Natural killer cell (primary cell): ENCODE results near the gene ADAM33. TPM values are rescaled to one million over a fixed set of nuclear protein-coding genes. Genes with fewer than 3 reads are reported as not detected.

Source experiments
- ATAC-seq, 3 donors: fragments of 150-1000 bp in 2 of 3; fragments of 200-7000 bp in 1 of 3; cut with Tn5 transposase; 1 replicate in 1 of 3; 2 replicates in 2 of 3; pipeline ENCODE4 v1.10.0; 2021; ENCODE audit warnings: mild to moderate bottlenecking in 2 of 3, moderate library complexity in 2 of 3
- DNase-seq, 2 donors: peaks; one replicate each; pipeline versions ENCODE4 v3.0.0 to v3.0.0-alpha.2; 2013 to 2021; ENCODE audit warnings: mixed read lengths in 1 of 2
- H3K27ac ChIP-seq: one replicate; pipeline ENCODE4 v1.5.1; 2013; ENCODE audit warnings: mild to moderate bottlenecking, low read length
- H3K27me3 ChIP-seq: one replicate; pipeline ENCODE4 v1.6.1; 2013; ENCODE audit warnings: low read length; ENCODE audit not compliant: control insufficient read depth, insufficient read depth
- H3K36me3 ChIP-seq: one replicate; pipeline ENCODE4 v1.6.1; 2013; ENCODE audit warnings: low read length; ENCODE audit not compliant: control insufficient read depth, insufficient read depth
- H3K4me1 ChIP-seq: one replicate; pipeline ENCODE4 v1.6.1; 2013; ENCODE audit warnings: low read length; ENCODE audit not compliant: control insufficient read depth, insufficient read depth
- H3K4me3 ChIP-seq: one replicate; pipeline ENCODE4 v1.5.1; 2013; ENCODE audit warnings: low read length
- H3K9me3 ChIP-seq: one replicate; pipeline ENCODE4 v1.6.1; 2013; ENCODE audit warnings: low read length; ENCODE audit not compliant: control insufficient read depth, insufficient read depth
- H3K27ac Mint-ChIP-seq, 2 donors: one replicate each; pipeline ENCODE4 v1.8.0; 2022; ENCODE audit warnings: mild to moderate bottlenecking in 2 of 2, mixed read lengths in 2 of 2, moderate library complexity in 1 of 2
- H3K27me3 Mint-ChIP-seq, 2 donors: one replicate each; pipeline ENCODE4 v1.8.0; 2022; ENCODE audit warnings: low read depth in 2 of 2, mixed read lengths in 2 of 2
- H3K36me3 Mint-ChIP-seq: one replicate; pipeline ENCODE4 v1.8.0; 2022; ENCODE audit warnings: mixed read lengths
- H3K4me1 Mint-ChIP-seq, 2 donors: one replicate each; pipeline ENCODE4 v1.8.0; 2022; ENCODE audit warnings: mixed read lengths in 2 of 2
- H3K4me3 Mint-ChIP-seq: one replicate; pipeline ENCODE4 v1.8.0; 2022; ENCODE audit warnings: mild to moderate bottlenecking, moderate library complexity, mixed read lengths
- H3K9me3 Mint-ChIP-seq, 2 donors: one replicate each; pipeline ENCODE4 v1.8.0; 2022; ENCODE audit warnings: mixed read lengths in 2 of 2
- CTCF ChIP-seq: fragments of 200-600 bp; IDR thresholded peaks from one replicate; pipeline ENCODE4 v1.8.0; 2022; ENCODE audit warnings: antibody characterized with exemption
- WGBS: methylation state at CpG from one replicate; pipeline ENCODE4 v1.1.7; 2013; ENCODE audit warnings: missing lambda C conversion rate; ENCODE audit not compliant: insufficient coverage; 5-methylcytosine and 5-hydroxymethylcytosine counted together
- intact Hi-C: fragments of 100-400 bp; cut with micrococcal nuclease; formaldehyde crosslinking; loops from one replicate; pipeline ENCODE4 v1.14.2; 2022
- total RNA-seq, 4 donors: library from RNA; stranded (reverse); fragments of 120-200 nt in 1 of 4; gene quantifications; one replicate each; pipeline versions ENCODE4 v1.2.3 to v1.2.4, GENCODE V29; 2013 to 2022

Gene ADAM33
- total RNA-seq, 3 donors from 2014 or later (not counting 1 experiment from before 2014, with no cell fraction given), result not detected

GRCh38 chr20:3671986-3672546 is 9.7 kb downstream of the ADAM33 start:
- DNase-seq, result no peak
- Mint-ChIP-seq H3K9me3 (no peaks in the 10 kb centered on the region), H3K4me1 (peaks cover 5 to 18% of the 10 kb centered on the region in 2 donors), H3K36me3 (no peaks in the 10 kb centered on the region), H3K27ac (no peak overlapping the region), H3K27me3 (peaks cover 45 to 47% of the 10 kb centered on the region in 2 donors), H3K4me3 (no peak overlapping the region)
- H3K4me3 ChIP-seq, result no peak overlapping the region
- ATAC-seq, result no peak
- intact Hi-C loops, result no loop called here
- TF ChIP-seq CTCF, result no peak
- no peaks in the 10 kb centered on the region for H3K36me3 ChIP-seq
- H3K4me1 ChIP-seq, result peaks cover 28% of the 10 kb centered on the region
- peaks cover 14% of the 10 kb centered on the region for H3K27me3 ChIP-seq
- 39% methylated on average over 23 of the region's 23 CpGs for WGBS
- no peaks in the 10 kb centered on the region for H3K9me3 ChIP-seq
- H3K27ac ChIP-seq, result no peak overlapping the region

GRCh38 chr20:3670945-3671344 is 10.9 kb downstream of the ADAM33 start:
- Histone ChIP-seq H3K36me3 (no peaks in the 10 kb centered on the region), H3K4me3 (no peak overlapping the region), H3K27ac (no peak overlapping the region), H3K4me1 (peaks cover 30% of the 10 kb centered on the region), H3K27me3 (peaks cover 14% of the 10 kb centered on the region), H3K9me3 (no peaks in the 10 kb centered on the region)
- Mint-ChIP-seq H3K27ac (no peak overlapping the region), H3K4me1 (peaks cover 13 to 23% of the 10 kb centered on the region in 2 donors), H3K4me3 (no peak overlapping the region), H3K36me3 (no peaks in the 10 kb centered on the region), H3K9me3 (no peaks in the 10 kb centered on the region), H3K27me3 (peaks cover 38 to 40% of the 10 kb centered on the region in 2 donors)
- DNase-seq, result no peak
- 70% methylated on average over 10 of the region's 10 CpGs for whole genome bisulfite sequencing
- intact Hi-C loops, result no loop called here
- ATAC-seq, result no peak
- no peak for TF ChIP-seq CTCF

GRCh38 chr20:3670511-3670910 is 11.3 kb downstream of the ADAM33 start:
- Histone ChIP-seq H3K4me3 (no peak overlapping the region), H3K36me3 (no peaks in the 10 kb centered on the region), H3K27me3 (peaks cover 14% of the 10 kb centered on the region), H3K9me3 (no peaks in the 10 kb centered on the region), H3K27ac (no peak overlapping the region), H3K4me1 (peaks cover 34% of the 10 kb centered on the region)
- H3K9me3 Mint-ChIP-seq, result no peaks in the 10 kb centered on the region
- peaks cover 18 to 27% of the 10 kb centered on the region in 2 donors for H3K4me1 Mint-ChIP-seq
- H3K27me3 Mint-ChIP-seq, result peaks cover 35 to 37% of the 10 kb centered on the region in 2 donors
- no peaks in the 10 kb centered on the region for H3K36me3 Mint-ChIP-seq
- intact Hi-C loops, result no loop called here
- ATAC-seq (no peak), DNase-seq (no peak)
- 49% methylated on average over 6 of the region's 6 CpGs for WGBS
- H3K4me3 Mint-ChIP-seq, result no peak overlapping the region
- TF ChIP-seq CTCF, result no peak
- H3K27ac Mint-ChIP-seq, result no peak overlapping the region
